ENCODE data around the gene CXCR4.

Gene CXCR4

GRCh38 chr2:136131961-136132824 is 14.2 kb upstream of the CXCR4 start:
- DNase-seq (ENCODE audit: low read depth in 1 of 2, low spot score in 1 of 2) = no peak

GRCh38 chr2:136131484-136131960 is 13.6 kb upstream of the CXCR4 start:
- DNase-seq (ENCODE audit: low read depth in 1 of 2, low spot score in 1 of 2) = no peak

DNA sequence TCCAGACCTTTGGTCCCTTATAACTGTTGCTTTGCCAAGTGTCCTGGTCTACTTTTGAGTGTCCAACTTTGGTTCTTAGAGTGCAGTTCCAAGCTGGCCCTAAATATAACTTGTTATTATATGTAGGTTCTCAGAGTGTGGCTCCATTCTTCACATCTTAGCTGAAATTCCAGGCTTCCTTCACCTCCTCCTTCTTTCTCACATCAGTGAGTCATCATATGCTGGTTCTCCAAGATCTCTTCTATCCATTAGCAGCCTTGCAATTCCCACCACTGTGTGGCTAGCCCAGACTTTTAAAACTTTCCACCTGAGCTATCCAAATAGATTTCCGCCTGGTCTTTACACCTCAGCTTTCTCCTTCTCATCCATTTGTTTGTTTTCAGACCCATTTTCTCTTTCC is 12.6 kb upstream of the CXCR4 start:
- no peak for DNase-seq (ENCODE audit: low read depth in 1 of 2, low spot score in 1 of 2)

DNA sequence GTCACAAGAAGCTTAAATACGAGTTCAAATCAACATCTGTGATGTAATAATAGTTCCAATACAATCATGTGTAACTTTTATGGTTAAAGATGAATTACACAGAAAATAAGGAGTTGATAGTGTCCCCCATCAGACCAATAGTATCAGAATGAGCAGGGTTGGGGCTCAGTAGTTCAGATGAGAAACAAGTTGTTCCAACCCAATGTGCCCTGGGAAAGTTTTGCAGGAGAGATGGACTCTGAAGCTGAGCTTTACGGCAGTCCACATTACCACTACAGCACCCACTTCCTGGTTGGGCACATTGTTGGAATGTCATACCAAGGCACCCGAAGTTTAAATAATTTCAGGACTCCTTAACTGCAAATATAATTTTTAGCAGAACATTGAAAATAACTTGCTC is 12.1 kb upstream of the CXCR4 start:
- no peak for DNase-seq (ENCODE audit: low read depth in 1 of 2, low spot score in 1 of 2)

GRCh38 chr2:136129601-136130000 is 11.7 kb upstream of the CXCR4 start:
- no peak for DNase-seq (ENCODE audit: low read depth in 1 of 2, low spot score in 1 of 2)

DNA sequence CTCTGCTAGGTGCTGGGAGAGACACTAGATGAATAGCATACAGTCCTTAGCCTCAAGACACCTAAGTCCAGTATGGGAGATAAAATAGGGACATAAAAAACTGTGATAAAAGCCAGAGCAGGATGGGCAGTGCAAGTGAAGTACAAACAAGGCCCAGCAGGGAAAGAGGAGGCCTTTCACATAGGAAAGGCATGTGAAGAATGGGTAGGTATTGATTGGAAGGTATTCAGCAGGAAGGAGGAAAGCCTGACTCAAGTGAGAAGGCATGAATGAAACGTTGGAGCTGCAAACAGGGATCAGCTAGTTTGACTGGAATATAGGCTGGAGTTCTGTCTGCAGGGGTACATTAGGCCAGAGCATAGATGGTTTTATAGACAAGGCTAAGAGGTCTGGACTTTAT is 11.0 kb upstream of the CXCR4 start:
- no peak for DNase-seq (ENCODE audit: low read depth in 1 of 2, low spot score in 1 of 2)

GRCh38 chr2:136128366-136128765 is 10.4 kb upstream of the CXCR4 start:
- DNase-seq (ENCODE audit: low read depth in 1 of 2, low spot score in 1 of 2) = no peak

DNA sequence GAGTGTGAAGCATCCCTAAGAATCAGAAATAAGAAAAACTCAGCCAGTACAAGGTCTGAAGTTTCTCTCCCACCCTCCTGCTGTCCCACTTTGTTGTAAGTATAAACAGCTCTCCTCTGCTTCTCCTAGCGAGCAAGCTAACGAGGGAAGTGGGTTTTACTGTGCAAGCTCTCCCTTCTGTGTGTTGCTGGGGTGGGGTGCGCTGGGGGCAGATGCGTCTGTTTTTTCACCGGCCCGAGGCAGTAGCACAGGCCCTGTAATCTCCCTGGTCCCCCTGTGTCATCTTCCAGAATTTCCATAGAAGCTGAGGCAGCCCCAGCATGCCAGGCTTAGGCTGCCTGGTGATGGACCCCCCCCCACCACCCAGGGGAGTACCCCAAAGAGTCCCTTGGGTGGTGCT is 9.4 kb upstream of the CXCR4 start:
- DNase-seq (ENCODE audit: low read depth in 1 of 2, low spot score in 1 of 2) = no peak

- DNase-seq (ENCODE audit: low read depth in 1 of 2, low spot score in 1 of 2) = no peak
These were observed 8.5 kb upstream of the CXCR4 start for GRCh38 chr2:136126421-136126926.

DNA sequence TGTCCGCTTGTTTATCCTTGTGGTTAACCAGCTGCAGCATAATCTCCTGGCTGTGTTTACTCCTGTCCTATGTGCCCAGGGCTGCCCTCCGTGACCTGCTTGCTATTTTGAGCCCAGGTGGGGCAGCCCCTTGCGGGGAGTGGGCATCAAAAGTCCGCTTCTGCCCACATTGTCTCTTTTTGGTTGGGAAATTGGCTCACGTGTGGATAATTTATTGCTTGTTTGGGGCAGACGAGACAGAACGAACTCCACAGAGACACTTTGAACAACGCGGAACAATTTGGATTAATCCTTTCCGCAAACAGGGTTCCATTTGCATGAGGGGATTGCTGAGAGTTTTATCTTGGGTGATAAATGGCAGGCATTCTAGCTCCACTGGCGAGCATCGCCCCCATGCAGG is 8.1 kb upstream of the CXCR4 start:
- DNase-seq (ENCODE audit: low read depth in 1 of 2, low spot score in 1 of 2) = no peak

- no peak for DNase-seq (ENCODE audit: low read depth in 1 of 2, low spot score in 1 of 2)
These were observed 7.3 kb upstream of the CXCR4 start for GRCh38 chr2:136125236-136125635.

- DNase-seq (ENCODE audit: low read depth in 1 of 2, low spot score in 1 of 2) = no peak
These were observed 6.9 kb upstream of the CXCR4 start for GRCh38 chr2:136124805-136125204.

DNA sequence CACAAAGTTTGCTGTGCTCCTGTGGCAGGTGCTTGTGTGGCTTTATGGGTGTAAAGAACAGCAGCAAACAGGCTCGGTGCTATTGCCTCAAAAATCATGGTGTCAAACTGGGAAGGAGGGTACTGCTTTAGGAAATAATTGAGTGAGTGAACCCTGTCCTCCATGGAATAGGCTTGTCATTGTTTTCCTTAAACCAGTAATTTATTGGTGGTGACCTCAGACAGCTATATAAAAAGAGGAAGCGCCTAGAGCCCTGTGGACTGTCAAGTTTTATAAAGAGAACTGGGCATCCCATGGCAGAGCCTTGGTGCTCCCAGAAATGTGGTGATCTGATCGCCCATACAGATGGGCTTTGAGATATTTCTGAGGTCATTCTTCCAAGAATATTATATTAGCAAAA is 4.7 kb upstream of the CXCR4 start:
- DNase-seq (ENCODE audit: low read depth in 1 of 2, low spot score in 1 of 2) = no peak

- no peak for DNase-seq (ENCODE audit: low read depth in 1 of 2, low spot score in 1 of 2)
These were observed 3.4 kb upstream of the CXCR4 start for GRCh38 chr2:136121204-136121910.

- DNase-seq (ENCODE audit: low read depth in 1 of 2, low spot score in 1 of 2) = no peak
These were observed 2.0 kb upstream of the CXCR4 start for GRCh38 chr2:136119717-136120675.

DNA sequence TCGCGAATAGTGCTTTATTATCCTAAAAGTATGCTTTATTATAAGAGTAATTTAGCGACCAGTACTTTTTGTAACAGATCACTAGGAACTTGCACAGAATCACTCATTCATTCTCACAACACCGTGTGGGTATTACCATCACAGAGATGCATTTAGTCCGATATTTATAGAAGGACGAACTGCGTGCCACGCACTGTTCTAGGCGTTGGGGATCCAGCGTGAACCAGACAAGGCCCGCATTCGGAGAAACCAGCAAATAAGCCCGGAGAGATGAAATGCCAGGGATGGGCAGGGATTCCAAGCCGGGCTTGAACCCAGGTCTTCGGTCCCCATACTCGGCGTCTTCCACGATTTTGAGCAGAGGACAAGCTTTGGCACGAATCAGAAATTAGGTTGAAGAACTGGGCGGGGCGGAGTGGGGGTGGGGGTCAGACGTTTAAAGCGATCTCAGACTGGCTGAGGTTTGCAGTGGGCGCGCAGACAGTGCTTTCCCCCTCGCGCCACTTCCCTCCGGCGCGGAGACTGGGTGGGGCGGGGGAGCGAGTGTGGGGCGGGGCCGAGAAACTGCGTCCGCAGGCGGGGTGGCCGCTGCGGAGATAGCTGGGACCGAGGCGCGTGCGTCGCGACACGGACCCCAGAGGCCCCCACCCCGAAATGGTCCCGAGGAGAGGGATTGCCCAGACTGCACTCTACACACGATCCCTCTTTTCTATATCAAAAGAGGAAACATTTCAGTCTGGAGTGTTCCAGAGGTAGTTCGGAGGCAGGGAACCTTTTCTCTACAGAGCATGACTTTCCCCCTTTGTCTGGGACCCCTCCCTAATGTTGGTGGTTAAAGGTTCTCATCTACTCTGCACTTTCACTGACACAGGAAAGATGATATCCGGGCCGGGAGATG is 1.1 kb upstream of the CXCR4 start:
- DNase-seq (ENCODE audit: low read depth in 1 of 2, low spot score in 1 of 2) = peak; percentile 40 to 50

- DNase-seq (ENCODE audit: low read depth in 1 of 2, low spot score in 1 of 2) = peak in 1 of 2 donors; percentile 36
These were observed 533 bp downstream of the CXCR4 start for GRCh38 chr2:136117391-136117841.

DNA sequence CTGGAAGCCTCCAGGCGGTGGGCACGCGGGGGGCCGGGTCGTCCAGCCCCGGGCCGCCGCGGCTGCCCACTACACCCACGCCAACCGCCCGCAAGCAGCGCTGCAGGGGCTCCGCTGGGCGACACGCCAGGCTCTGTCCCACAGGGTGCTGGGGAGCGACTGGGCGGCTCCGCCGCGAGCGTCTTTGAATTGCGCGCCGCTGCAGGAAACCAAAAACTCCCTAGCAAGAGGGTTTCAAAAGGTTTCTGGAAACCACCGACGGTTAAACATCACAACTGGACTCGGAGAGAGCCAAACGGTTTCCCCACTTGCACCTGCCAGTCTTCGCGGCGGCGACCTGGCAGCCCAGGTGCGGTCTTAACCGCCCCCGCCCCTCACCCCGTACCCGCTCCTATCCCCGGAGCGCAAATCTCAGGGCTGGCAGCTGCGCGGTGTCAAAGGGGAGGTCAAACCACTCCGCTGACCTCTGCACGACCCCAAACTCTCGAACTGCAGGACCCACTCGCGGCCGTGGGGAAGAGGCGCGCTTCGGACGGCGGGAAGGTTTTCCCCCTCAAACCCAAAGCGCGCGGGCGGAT is 1.0 kb downstream of the CXCR4 start:
- no peak for DNase-seq (ENCODE audit: low read depth in 1 of 2, low spot score in 1 of 2)

GRCh38 chr2:136116151-136116812 is 1.7 kb downstream of the CXCR4 start:
- DNase-seq (ENCODE audit: low read depth in 1 of 2, low spot score in 1 of 2) = no peak
